Measurements from ENCODE around the gene TRNP1.

DNA sequence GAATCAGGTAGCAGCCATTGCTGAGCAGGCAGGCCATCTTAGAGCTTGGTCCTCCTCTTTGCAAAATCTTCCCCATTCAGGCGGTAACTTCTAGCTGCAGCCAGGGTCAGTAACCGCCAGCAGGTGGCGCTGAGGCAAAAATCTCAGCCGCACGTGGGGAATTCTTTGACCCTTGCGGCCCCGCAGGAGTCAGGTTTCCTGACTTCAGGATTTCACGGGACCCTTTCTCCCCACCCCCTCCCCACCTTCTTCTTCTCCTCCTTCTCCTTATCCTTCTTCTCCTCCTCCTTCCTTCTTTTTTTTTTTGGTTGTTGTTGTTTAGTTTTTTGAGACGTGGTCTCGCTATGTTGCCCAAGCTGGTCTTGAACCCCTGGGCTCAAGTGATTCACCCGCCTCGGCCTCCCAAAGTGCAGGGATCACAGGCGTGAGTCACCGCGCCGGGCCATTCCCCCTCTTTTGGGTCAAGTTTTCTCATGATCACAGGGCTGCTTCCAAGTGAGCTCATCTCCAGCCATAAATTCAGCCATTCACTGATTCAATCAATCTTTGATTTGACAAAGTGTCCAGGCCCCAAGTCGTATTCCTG lies 52.6 kb downstream of the TRNP1 start:
- TF ChIP-seq EZH2 (IDR thresholded peaks at IDR 0.05; ENCODE audit: borderline replicate concordance, insufficient read depth, low read length, poor library complexity, severe bottlenecking) (no peak), RAD21 (conservative IDR thresholded peaks at IDR 0.05) (peak; percentile 62), EP300 (conservative IDR thresholded peaks at IDR 0.05; ENCODE audit: poor library complexity, severe bottlenecking) (no peak), REST (IDR thresholded peaks at IDR 0.05; ENCODE audit: borderline replicate concordance) (no peak)
- TF ChIP-seq, protein P1, sequence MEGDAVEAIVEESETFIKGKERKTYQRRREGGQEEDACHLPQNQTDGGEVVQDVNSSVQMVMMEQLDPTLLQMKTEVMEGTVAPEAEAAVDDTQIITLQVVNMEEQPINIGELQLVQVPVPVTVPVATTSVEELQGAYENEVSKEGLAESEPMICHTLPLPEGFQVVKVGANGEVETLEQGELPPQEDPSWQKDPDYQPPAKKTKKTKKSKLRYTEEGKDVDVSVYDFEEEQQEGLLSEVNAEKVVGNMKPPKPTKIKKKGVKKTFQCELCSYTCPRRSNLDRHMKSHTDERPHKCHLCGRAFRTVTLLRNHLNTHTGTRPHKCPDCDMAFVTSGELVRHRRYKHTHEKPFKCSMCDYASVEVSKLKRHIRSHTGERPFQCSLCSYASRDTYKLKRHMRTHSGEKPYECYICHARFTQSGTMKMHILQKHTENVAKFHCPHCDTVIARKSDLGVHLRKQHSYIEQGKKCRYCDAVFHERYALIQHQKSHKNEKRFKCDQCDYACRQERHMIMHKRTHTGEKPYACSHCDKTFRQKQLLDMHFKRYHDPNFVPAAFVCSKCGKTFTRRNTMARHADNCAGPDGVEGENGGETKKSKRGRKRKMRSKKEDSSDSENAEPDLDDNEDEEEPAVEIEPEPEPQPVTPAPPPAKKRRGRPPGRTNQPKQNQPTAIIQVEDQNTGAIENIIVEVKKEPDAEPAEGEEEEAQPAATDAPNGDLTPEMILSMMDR (IDR thresholded peaks at IDR 0.05; ENCODE audit: poor library complexity, severe bottlenecking) = peak; percentile 82
